HEK293 (cell line): ENCODE measurements around the gene GALNT13.

Source experiments
- CTCF ChIA-PET: fragments of 350-600 bp; formaldehyde crosslinking; extraction: SDS; loops from one replicate; lab custom pipeline; 2021; ENCODE audit warnings: antibody characterized with exemption; lab: Yijun Ruan, JAX
- POLR2A ChIA-PET: fragments of 300-600 bp; formaldehyde crosslinking; extraction: SDS; loops from one replicate; lab custom pipeline; 2020; ENCODE audit warnings: antibody characterized with exemption, inconsistent platforms; lab: Yijun Ruan, JAX
- H3K27ac ChIP-seq: fragments of 200-500 bp; sonication (Bioruptor generic); 2 replicates; pipeline ENCODE4 v1.5.1; 2014; ENCODE audit warnings: low read depth, low read length, control low read depth, inconsistent platforms; ENCODE audit errors: extremely low read depth
- H3K36me3 ChIP-seq, 2 experiments: fragments of 200-500 bp in 1 of 2; sonication (Bioruptor generic) in 1 of 2; 1 replicate in 1 of 2; 2 replicates in 1 of 2; pipeline ENCODE4 v1.5.1; 2014 to 2017; ENCODE audit warnings: inconsistent platforms in 2 of 2, low read length in 2 of 2; ENCODE audit not compliant: control insufficient read depth in 2 of 2, insufficient read depth in 1 of 2
- H3K4me1 ChIP-seq: fragments of 200-500 bp; sonication (Bioruptor generic); 2 replicates; pipeline ENCODE4 v1.5.1; 2014; ENCODE audit warnings: mild to moderate bottlenecking, low read length, inconsistent platforms; ENCODE audit not compliant: control insufficient read depth, insufficient read depth
- H3K4me3 ChIP-seq: 2 replicates; pipeline ENCODE4 v1.5.1; 2011; ENCODE audit warnings: low read depth, mild to moderate bottlenecking, control low read depth, low read length, moderate library complexity
- H3K9me3 ChIP-seq: fragments of 200-500 bp; sonication (Bioruptor generic); 2 replicates; pipeline ENCODE4 v1.5.1; 2014; ENCODE audit warnings: low read depth, low read length, inconsistent platforms; ENCODE audit not compliant: control insufficient read depth, insufficient read depth
- KLF1 ChIP-seq: fragments of 450-650 bp; formaldehyde crosslinking; IDR thresholded peaks from 2 replicates; pipeline ENCODE4 v1.5.1; 2016; ENCODE audit warnings: missing biosample characterization, missing genetic modification characterization
- OSR2 ChIP-seq: fragments of 450-650 bp; formaldehyde crosslinking; IDR thresholded peaks from 2 replicates; pipeline ENCODE4 v1.5.1; 2016; ENCODE audit warnings: missing biosample characterization, missing genetic modification characterization
- SALL2 ChIP-seq: fragments of 450-650 bp; formaldehyde crosslinking; IDR thresholded peaks from 2 replicates; pipeline ENCODE4 v1.5.0; 2017; ENCODE audit warnings: missing biosample characterization, mild to moderate bottlenecking, missing genetic modification characterization, borderline replicate concordance
- ZIC2 ChIP-seq: fragments of 450-650 bp; formaldehyde crosslinking; IDR thresholded peaks from 2 replicates; pipeline ENCODE4 v1.5.1; 2016; ENCODE audit warnings: missing biosample characterization, missing genetic modification characterization
- ZNF146 ChIP-seq: fragments of 450-650 bp; formaldehyde crosslinking; IDR thresholded peaks from 2 replicates; pipeline ENCODE4 v1.5.1; 2016; ENCODE audit warnings: missing biosample characterization, missing genetic modification characterization
- ZNF157 ChIP-seq: fragments of 450-650 bp; formaldehyde crosslinking; IDR thresholded peaks from 2 replicates; pipeline ENCODE4 v1.5.1; 2016; ENCODE audit warnings: missing biosample characterization, missing genetic modification characterization
- ZNF24 ChIP-seq: fragments of 450-650 bp; formaldehyde crosslinking; IDR thresholded peaks from 2 replicates; pipeline ENCODE4 v1.5.1; 2016; ENCODE audit warnings: missing biosample characterization, missing genetic modification characterization
- ZNF324 ChIP-seq: fragments of 450-650 bp; formaldehyde crosslinking; IDR thresholded peaks from 2 replicates; pipeline ENCODE4 v1.5.1; 2016; ENCODE audit warnings: missing biosample characterization, missing genetic modification characterization
- ZNF48 ChIP-seq: fragments of 450-650 bp; formaldehyde crosslinking; IDR thresholded peaks from 2 replicates; pipeline ENCODE4 v1.5.1; 2016; ENCODE audit warnings: missing biosample characterization, missing genetic modification characterization
- ZNF549 ChIP-seq: fragments of 450-650 bp; IDR thresholded peaks from 2 replicates; pipeline ENCODE4 v1.5.1; 2018; ENCODE audit warnings: missing biosample characterization, missing genetic modification characterization, mild to moderate bottlenecking, inconsistent platforms, moderate library complexity
- ZNF623 ChIP-seq: fragments of 450-650 bp; formaldehyde crosslinking; IDR thresholded peaks from 2 replicates; pipeline ENCODE4 v1.5.1; 2016; ENCODE audit warnings: missing biosample characterization, missing genetic modification characterization
- ZNF624 ChIP-seq: fragments of 450-650 bp; formaldehyde crosslinking; IDR thresholded peaks from 2 replicates; pipeline ENCODE4 v1.5.1; 2017; ENCODE audit warnings: missing biosample characterization, missing genetic modification characterization
- ZNF654 ChIP-seq: fragments of 450-650 bp; formaldehyde crosslinking; IDR thresholded peaks from 2 replicates; pipeline ENCODE4 v1.5.1; 2016; ENCODE audit warnings: low read depth, missing biosample characterization, missing genetic modification characterization
- ZNF677 ChIP-seq: fragments of 450-650 bp; IDR thresholded peaks from 2 replicates; pipeline ENCODE4 v1.5.0; 2018; ENCODE audit warnings: missing biosample characterization, mild to moderate bottlenecking, missing genetic modification characterization, moderate library complexity
- ZNF707 ChIP-seq: fragments of 450-650 bp; formaldehyde crosslinking; IDR thresholded peaks from 2 replicates; pipeline ENCODE4 v1.5.1; 2016; ENCODE audit warnings: missing biosample characterization, missing genetic modification characterization
- ZNF777 ChIP-seq: fragments of 450-650 bp; formaldehyde crosslinking; IDR thresholded peaks from 2 replicates; pipeline ENCODE4 v1.5.1; 2017; ENCODE audit warnings: missing biosample characterization, missing genetic modification characterization, borderline replicate concordance
- ZSCAN5A ChIP-seq: fragments of 450-650 bp; formaldehyde crosslinking; IDR thresholded peaks from 2 replicates; pipeline ENCODE4 v1.5.1; 2016; ENCODE audit warnings: missing biosample characterization, missing genetic modification characterization
- TF ChIP-seq, protein P1 (sequence below): fragments of 450-650 bp; formaldehyde crosslinking; IDR thresholded peaks from 2 replicates; pipeline ENCODE4 v1.5.1; 2017; ENCODE audit warnings: missing biosample characterization, mild to moderate bottlenecking, missing genetic modification characterization, moderate library complexity
- TF ChIP-seq, protein P2 (sequence below): fragments of 450-650 bp; formaldehyde crosslinking; IDR thresholded peaks from 2 replicates; pipeline ENCODE4 v1.5.1; 2016; ENCODE audit warnings: missing biosample characterization, missing genetic modification characterization
- TF ChIP-seq, protein P3 (sequence below): fragments of 450-650 bp; formaldehyde crosslinking; IDR thresholded peaks from 2 replicates; pipeline ENCODE4 v1.5.1; 2016; ENCODE audit warnings: missing biosample characterization, missing genetic modification characterization

Gene GALNT13

DNA sequence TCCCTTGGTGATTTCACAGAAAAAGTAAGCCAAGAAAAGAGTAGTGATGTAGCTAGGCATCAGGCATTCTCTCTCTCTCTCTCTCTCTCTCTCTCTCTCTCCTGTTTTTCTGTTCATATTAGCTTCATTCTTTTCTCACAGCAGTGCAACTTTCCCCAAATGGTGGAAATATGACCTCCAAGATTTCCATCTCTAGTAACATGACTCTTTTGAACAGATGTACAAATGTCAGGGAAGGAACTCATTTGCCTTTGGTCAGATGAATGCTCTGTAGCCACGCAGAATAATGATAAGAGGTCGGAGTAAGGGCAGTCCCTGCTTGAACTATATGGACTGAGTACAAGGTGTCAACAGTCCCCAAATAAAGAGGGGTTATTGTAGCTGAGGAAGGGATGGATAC lies 316.2 kb downstream of the GALNT13 start:
- POLR2A ChIA-PET, result no interaction called here

GRCh38 chr2:154189953-154190352 lies 318.2 kb downstream of the GALNT13 start:
- Histone ChIP-seq H3K4me1 (no peaks in the 10 kb centered on the region), H3K4me3 (no peak overlapping the region), H3K27ac (no peak overlapping the region), H3K36me3 (no peaks in the 10 kb centered on the region), H3K9me3 (no peaks in the 10 kb centered on the region)
- TF ChIP-seq ZNF324 (tag by site-specific recombination) (no peak), ZIC2 (tag by site-specific recombination) (no peak), ZNF624 (tag by site-specific recombination) (no peak), ZNF623 (tag by site-specific recombination) (no peak), SALL2 (tag by site-specific recombination) (no peak), ZNF654 (tag by site-specific recombination) (no peak)
- TF ChIP-seq, protein P1, sequence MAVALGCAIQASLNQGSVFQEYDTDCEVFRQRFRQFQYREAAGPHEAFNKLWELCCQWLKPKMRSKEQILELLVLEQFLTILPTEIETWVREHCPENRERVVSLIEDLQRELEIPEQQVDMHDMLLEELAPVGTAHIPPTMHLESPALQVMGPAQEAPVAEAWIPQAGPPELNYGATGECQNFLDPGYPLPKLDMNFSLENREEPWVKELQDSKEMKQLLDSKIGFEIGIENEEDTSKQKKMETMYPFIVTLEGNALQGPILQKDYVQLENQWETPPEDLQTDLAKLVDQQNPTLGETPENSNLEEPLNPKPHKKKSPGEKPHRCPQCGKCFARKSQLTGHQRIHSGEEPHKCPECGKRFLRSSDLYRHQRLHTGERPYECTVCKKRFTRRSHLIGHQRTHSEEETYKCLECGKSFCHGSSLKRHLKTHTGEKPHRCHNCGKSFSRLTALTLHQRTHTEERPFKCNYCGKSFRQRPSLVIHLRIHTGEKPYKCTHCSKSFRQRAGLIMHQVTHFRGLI (tag by site-specific recombination), result no peak
- TF ChIP-seq, protein P2, sequence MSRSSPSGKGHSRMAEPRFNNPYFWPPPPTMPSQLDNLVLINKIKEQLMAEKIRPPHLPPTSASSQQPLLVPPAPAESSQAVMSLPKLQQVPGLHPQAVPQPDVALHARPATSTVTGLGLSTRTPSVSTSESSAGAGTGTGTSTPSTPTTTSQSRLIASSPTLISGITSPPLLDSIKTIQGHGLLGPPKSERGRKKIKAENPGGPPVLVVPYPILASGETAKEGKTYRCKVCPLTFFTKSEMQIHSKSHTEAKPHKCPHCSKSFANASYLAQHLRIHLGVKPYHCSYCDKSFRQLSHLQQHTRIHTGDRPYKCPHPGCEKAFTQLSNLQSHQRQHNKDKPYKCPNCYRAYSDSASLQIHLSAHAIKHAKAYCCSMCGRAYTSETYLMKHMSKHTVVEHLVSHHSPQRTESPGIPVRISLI (tag by site-specific recombination), result no peak
- ChIA-PET POLR2A (no interaction called here), CTCF (no interaction called here)

More for the DNA sequence above, 316.2 kb downstream of the GALNT13 start:
- Histone ChIP-seq H3K27ac (no peak overlapping the region), H3K9me3 (no peaks in the 10 kb centered on the region), H3K36me3 (no peaks in the 10 kb centered on the region), H3K4me1 (no peaks in the 10 kb centered on the region), H3K4me3 (no peak overlapping the region)
- TF ChIP-seq ZNF677 (tag by site-specific recombination), result no peak
- CTCF ChIA-PET, result no interaction called here

- H3K27ac ChIP-seq, result no peak overlapping the region
- CTCF ChIA-PET, result no interaction called here
- H3K9me3 ChIP-seq, result no peaks in the 10 kb centered on the region
- H3K36me3 ChIP-seq, result no peaks in the 10 kb centered on the region
- H3K4me3 ChIP-seq, result no peak overlapping the region
- POLR2A ChIA-PET, result no interaction called here
- no peak for TF ChIP-seq ZNF24 (tag by site-specific recombination)
- no peak for TF ChIP-seq KLF1 (tag by site-specific recombination)
- no peak for TF ChIP-seq ZNF146 (tag by site-specific recombination)
- TF ChIP-seq ZNF707 (tag by site-specific recombination), result no peak
- TF ChIP-seq OSR2 (tag by site-specific recombination), result no peak
- no peak for TF ChIP-seq ZNF48 (tag by site-specific recombination)
- TF ChIP-seq SALL2 (tag by site-specific recombination), result no peak
- TF ChIP-seq, protein P3, sequence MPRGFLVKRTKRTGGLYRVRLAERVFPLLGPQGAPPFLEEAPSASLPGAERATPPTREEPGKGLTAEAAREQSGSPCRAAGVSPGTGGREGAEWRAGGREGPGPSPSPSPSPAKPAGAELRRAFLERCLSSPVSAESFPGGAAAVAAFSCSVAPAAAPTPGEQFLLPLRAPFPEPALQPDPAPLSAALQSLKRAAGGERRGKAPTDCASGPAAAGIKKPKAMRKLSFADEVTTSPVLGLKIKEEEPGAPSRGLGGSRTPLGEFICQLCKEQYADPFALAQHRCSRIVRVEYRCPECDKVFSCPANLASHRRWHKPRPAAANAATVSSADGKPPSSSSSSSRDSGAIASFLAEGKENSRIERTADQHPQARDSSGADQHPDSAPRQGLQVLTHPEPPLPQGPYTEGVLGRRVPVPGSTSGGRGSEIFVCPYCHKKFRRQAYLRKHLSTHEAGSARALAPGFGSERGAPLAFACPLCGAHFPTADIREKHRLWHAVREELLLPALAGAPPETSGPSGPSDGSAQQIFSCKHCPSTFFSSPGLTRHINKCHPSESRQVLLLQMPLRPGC (tag by site-specific recombination), result no peak
- TF ChIP-seq ZSCAN5A (tag by site-specific recombination), result no peak
- TF ChIP-seq, protein P2 (tag by site-specific recombination), result no peak
- no peak for TF ChIP-seq ZNF623 (tag by site-specific recombination)
- no peak for TF ChIP-seq ZNF157
- TF ChIP-seq ZNF549 (tag by site-specific recombination), result no peak
- TF ChIP-seq ZNF777 (tag by site-specific recombination), result no peak
- no peaks in the 10 kb centered on the region for H3K4me1 ChIP-seq
Measured at GRCh38 chr2:154193246-154193645, 321.5 kb downstream of the GALNT13 start.
